HepG2 (cell line): ENCODE results near the gene MMP25. TPM values are rescaled to one million over a fixed set of nuclear protein-coding genes. Genes with fewer than 3 reads are reported as not detected.

Experiments
- AHDC1 ChIP-seq: sonication (generic); formaldehyde crosslinking; IDR thresholded peaks from 2 replicates; pipeline ENCODE4 v1.5.1; 2020; ENCODE audit warnings: mild to moderate bottlenecking, missing genetic modification reagents, borderline replicate concordance
- CBFB ChIP-seq: sonication (generic); formaldehyde crosslinking; IDR thresholded peaks from 2 replicates; pipeline ENCODE4 v1.4.0; 2020; ENCODE audit warnings: missing genetic modification reagents
- KLF6 ChIP-seq: IDR thresholded peaks from 2 replicates; pipeline ENCODE4 v1.8.0; 2016; ENCODE audit warnings: missing biosample characterization, missing genetic modification reagents
- MXD3 ChIP-seq: IDR thresholded peaks from 2 replicates; pipeline ENCODE4 v1.6.1; 2016; ENCODE audit warnings: mild to moderate bottlenecking, missing biosample characterization, missing genetic modification reagents
- NAIF1 ChIP-seq: sonication (generic); formaldehyde crosslinking; IDR thresholded peaks from 2 replicates; pipeline ENCODE4 v1.5.0; 2020; ENCODE audit warnings: mild to moderate bottlenecking, missing genetic modification reagents, borderline replicate concordance
- SNAPC2 ChIP-seq: sonication (generic); formaldehyde crosslinking; IDR thresholded peaks from 2 replicates; pipeline ENCODE4 v1.8.1; 2022; ENCODE audit warnings: mild to moderate bottlenecking, missing genetic modification reagents
- ZNF354B ChIP-seq: sonication (generic); formaldehyde crosslinking; IDR thresholded peaks from 2 replicates; pipeline ENCODE4 v1.8.0; 2022; ENCODE audit warnings: mild to moderate bottlenecking, missing genetic modification reagents
- ZNF460 ChIP-seq: sonication (generic); formaldehyde crosslinking; IDR thresholded peaks from 2 replicates; pipeline ENCODE4 v1.5.1; 2020; ENCODE audit warnings: missing genetic modification reagents, mild to moderate bottlenecking, borderline replicate concordance
- ZNF484 ChIP-seq: sonication (generic); formaldehyde crosslinking; IDR thresholded peaks from 2 replicates; pipeline ENCODE4 v1.5.1; 2020; ENCODE audit warnings: mild to moderate bottlenecking, low read depth, missing genetic modification reagents, borderline replicate concordance
- ZNF543 ChIP-seq: sonication (generic); formaldehyde crosslinking; IDR thresholded peaks from 2 replicates; pipeline ENCODE4 v1.4.0; 2020; ENCODE audit warnings: mild to moderate bottlenecking, missing genetic modification reagents
- ZNF563 ChIP-seq: sonication (generic); formaldehyde crosslinking; IDR thresholded peaks from 2 replicates; pipeline ENCODE4 v1.8.0; 2022; ENCODE audit warnings: mild to moderate bottlenecking, moderate library complexity, missing genetic modification reagents
- ZNF652 ChIP-seq: IDR thresholded peaks from 2 replicates; pipeline ENCODE4 v1.6.1; 2016; ENCODE audit warnings: low read depth, borderline replicate concordance
- ZNF674 ChIP-seq: sonication (generic); formaldehyde crosslinking; IDR thresholded peaks from 2 replicates; pipeline ENCODE4 v1.5.0; 2020; ENCODE audit warnings: low read depth, mild to moderate bottlenecking, missing genetic modification reagents
- polyA plus RNA-seq, 8 experiments: library from polyadenylated mRNA; depleted of rRNA in 3 of 8; stranded (reverse) in 7 of 8; unstranded in 1 of 8; fragments of >200 nt; fragmentation: Illumina TruSeq in 4 of 8; extraction: Trizol in 4 of 8; gene quantifications; 2 replicates each; pipeline versions ENCODE4 v1.2.1 to v1.2.3, GENCODE V29; 2011 to 2016; ENCODE audit warnings: low read depth in 4 of 8, missing spikeins in 1 of 8, mixed read lengths in 1 of 8; ENCODE audit not compliant: insufficient read depth in 1 of 8
- total RNA-seq, 5 experiments: library from RNA; depleted of rRNA; stranded (reverse); fragments of >200 nt; fragmentation: Illumina TruSeq; extraction: Trizol; gene quantifications; 2 replicates each; pipeline ENCODE4 v1.2.3, GENCODE V29; 2016; ENCODE audit warnings: low read depth in 1 of 5
- TF ChIP-seq, protein P1 (sequence below): sonication (generic); formaldehyde crosslinking; IDR thresholded peaks from 2 replicates; pipeline ENCODE4 v1.4.0; 2020; ENCODE audit warnings: mild to moderate bottlenecking, missing genetic modification reagents
- TF ChIP-seq, protein P2 (sequence below): sonication (generic); formaldehyde crosslinking; IDR thresholded peaks from 2 replicates; pipeline ENCODE4 v1.5.0; 2020; ENCODE audit warnings: mild to moderate bottlenecking, missing genetic modification reagents

MMP25 gene
- total and polyA plus RNA-seq, 2 of the 13 experiments (the other 11 are each of a cell fraction or from before 2014, with no cell fraction given): 0.04 to 0.08 TPM

DNA sequence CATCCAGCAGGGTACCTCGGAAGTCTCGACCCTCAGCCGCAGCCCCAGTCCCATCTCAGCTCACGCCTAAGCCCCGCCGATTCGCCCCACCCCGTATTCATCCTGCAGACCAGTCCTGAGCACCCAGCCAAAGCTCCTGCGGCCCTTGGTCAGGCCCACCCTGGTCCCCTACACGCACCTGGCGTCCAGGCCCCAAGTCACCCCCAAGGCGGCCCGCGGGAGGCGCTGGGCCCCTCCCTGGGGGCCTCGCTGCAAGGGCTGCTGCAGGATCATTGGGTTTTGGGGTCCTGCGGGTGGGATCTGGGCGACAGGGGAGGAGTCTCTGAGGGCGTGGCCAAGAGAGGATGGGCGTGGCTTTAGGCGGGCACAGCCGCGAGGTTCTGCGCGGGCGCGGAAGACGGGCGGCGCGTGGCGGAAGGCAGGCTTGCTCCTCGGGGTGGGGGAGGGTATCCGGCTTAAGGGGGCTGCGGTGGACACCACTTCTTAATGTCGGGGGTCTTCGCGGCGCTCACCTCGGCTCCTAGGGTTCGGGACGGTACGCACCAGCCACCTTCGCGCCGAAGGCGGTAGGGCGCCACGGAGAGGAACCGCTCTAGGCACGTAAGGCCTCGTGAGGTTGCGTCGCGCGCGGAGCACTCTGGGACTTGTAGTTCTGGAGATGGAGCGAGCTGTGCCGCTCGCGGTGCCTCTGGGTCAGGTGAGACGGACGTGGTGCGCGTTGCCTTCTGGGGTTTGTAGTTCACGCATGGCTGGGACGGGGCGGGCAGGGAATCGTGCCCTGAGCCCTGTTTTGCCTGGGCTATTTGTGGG is 22.5 kb upstream of the MMP25 start, which contains the start of the genes HCFC1R1 and THOC6 (continued):
- TF ChIP-seq, protein P1, sequence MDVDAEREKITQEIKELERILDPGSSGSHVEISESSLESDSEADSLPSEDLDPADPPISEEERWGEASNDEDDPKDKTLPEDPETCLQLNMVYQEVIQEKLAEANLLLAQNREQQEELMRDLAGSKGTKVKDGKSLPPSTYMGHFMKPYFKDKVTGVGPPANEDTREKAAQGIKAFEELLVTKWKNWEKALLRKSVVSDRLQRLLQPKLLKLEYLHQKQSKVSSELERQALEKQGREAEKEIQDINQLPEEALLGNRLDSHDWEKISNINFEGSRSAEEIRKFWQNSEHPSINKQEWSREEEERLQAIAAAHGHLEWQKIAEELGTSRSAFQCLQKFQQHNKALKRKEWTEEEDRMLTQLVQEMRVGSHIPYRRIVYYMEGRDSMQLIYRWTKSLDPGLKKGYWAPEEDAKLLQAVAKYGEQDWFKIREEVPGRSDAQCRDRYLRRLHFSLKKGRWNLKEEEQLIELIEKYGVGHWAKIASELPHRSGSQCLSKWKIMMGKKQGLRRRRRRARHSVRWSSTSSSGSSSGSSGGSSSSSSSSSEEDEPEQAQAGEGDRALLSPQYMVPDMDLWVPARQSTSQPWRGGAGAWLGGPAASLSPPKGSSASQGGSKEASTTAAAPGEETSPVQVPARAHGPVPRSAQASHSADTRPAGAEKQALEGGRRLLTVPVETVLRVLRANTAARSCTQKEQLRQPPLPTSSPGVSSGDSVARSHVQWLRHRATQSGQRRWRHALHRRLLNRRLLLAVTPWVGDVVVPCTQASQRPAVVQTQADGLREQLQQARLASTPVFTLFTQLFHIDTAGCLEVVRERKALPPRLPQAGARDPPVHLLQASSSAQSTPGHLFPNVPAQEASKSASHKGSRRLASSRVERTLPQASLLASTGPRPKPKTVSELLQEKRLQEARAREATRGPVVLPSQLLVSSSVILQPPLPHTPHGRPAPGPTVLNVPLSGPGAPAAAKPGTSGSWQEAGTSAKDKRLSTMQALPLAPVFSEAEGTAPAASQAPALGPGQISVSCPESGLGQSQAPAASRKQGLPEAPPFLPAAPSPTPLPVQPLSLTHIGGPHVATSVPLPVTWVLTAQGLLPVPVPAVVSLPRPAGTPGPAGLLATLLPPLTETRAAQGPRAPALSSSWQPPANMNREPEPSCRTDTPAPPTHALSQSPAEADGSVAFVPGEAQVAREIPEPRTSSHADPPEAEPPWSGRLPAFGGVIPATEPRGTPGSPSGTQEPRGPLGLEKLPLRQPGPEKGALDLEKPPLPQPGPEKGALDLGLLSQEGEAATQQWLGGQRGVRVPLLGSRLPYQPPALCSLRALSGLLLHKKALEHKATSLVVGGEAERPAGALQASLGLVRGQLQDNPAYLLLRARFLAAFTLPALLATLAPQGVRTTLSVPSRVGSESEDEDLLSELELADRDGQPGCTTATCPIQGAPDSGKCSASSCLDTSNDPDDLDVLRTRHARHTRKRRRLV (CRISPR knock-in tag): peak; percentile 86
- TF ChIP-seq KLF6 (CRISPR knock-in tag) (0 out of 2 replicates have a peak, but pooled peaks have one; percentile 59), ZNF674 (CRISPR knock-in tag) (no peak), ZNF484 (CRISPR knock-in tag) (no peak), ZNF563 (CRISPR knock-in tag) (peak; percentile 88), ZNF354B (peak; percentile 92), ZNF543 (CRISPR knock-in tag) (peak; percentile 80), MXD3 (CRISPR knock-in tag) (peak; percentile 75; the same call in 1 of the 2 replicates), SNAPC2 (CRISPR knock-in tag) (peak; percentile 96), AHDC1 (CRISPR knock-in tag) (no peak), ZNF460 (CRISPR knock-in tag) (no peak), CBFB (CRISPR knock-in tag) (peak; percentile 69), NAIF1 (peak; percentile 68; the same call in 1 of the 2 replicates), ZNF652 (0 out of 2 replicates have a peak, but pooled peaks have one; percentile 28)
- TF ChIP-seq, protein P2, sequence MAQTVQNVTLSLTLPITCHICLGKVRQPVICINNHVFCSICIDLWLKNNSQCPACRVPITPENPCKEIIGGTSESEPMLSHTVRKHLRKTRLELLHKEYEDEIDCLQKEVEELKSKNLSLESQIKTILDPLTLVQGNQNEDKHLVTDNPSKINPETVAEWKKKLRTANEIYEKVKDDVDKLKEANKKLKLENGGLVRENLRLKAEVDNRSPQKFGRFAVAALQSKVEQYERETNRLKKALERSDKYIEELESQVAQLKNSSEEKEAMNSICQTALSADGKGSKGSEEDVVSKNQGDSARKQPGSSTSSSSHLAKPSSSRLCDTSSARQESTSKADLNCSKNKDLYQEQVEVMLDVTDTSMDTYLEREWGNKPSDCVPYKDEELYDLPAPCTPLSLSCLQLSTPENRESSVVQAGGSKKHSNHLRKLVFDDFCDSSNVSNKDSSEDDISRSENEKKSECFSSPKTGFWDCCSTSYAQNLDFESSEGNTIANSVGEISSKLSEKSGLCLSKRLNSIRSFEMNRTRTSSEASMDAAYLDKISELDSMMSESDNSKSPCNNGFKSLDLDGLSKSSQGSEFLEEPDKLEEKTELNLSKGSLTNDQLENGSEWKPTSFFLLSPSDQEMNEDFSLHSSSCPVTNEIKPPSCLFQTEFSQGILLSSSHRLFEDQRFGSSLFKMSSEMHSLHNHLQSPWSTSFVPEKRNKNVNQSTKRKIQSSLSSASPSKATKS: no peak
